HG03432 (cell line): ENCODE data around the gene IL1RL1.

Experiments
- ATAC-seq: cut with Tn5 transposase; IDR thresholded peaks from one replicate; pipeline ENCODE4 v1.9.1; 2021; ENCODE audit warnings: mild to moderate bottlenecking, moderate library complexity; ENCODE audit not compliant: unreplicated experiment

IL1RL1 gene

GRCh38 chr2:102310964-102311640 is at the start of gene IL1RL1:
IL1RL1 (plus strand) TSS chr2:102311563; CDS start chr2:102338265, 26,702 bp downstream.
- no peak for ATAC-seq

GRCh38 chr2:102262216-102263129 is 48.9 kb upstream of the IL1RL1 start:
- no peak for ATAC-seq

GRCh38 chr2:102264952-102265351 is 46.4 kb upstream of the IL1RL1 start:
- ATAC-seq = no peak

GRCh38 chr2:102266204-102266603 is 45.2 kb upstream of the IL1RL1 start:
- no peak for ATAC-seq

GRCh38 chr2:102267774-102268173 is 43.6 kb upstream of the IL1RL1 start:
- ATAC-seq = no peak

- ATAC-seq = no peak
Measured at GRCh38 chr2:102268510-102269199, 42.7 kb upstream of the IL1RL1 start.

- ATAC-seq = no peak
Measured at GRCh38 chr2:102269200-102269524, 42.2 kb upstream of the IL1RL1 start.

GRCh38 chr2:102271844-102272243 is 39.5 kb upstream of the IL1RL1 start:
- no peak for ATAC-seq

- ATAC-seq = no peak
Measured at GRCh38 chr2:102273619-102274211, 37.6 kb upstream of the IL1RL1 start.

GRCh38 chr2:102276549-102277201 is 34.7 kb upstream of the IL1RL1 start:
- no peak for ATAC-seq

- ATAC-seq = no peak
Measured at GRCh38 chr2:102277202-102277700, 34.1 kb upstream of the IL1RL1 start.

- ATAC-seq = no peak
Measured at GRCh38 chr2:102278720-102279390, 32.5 kb upstream of the IL1RL1 start.

- ATAC-seq = no peak
Measured at GRCh38 chr2:102279391-102279735, 32.0 kb upstream of the IL1RL1 start.

- no peak for ATAC-seq
Measured at GRCh38 chr2:102282678-102283091, 28.7 kb upstream of the IL1RL1 start.

GRCh38 chr2:102283996-102284395 is 27.4 kb upstream of the IL1RL1 start:
- no peak for ATAC-seq

GRCh38 chr2:102284611-102285010 is 26.8 kb upstream of the IL1RL1 start:
- ATAC-seq = no peak

GRCh38 chr2:102285368-102285767 is 26.0 kb upstream of the IL1RL1 start:
- ATAC-seq = no peak

GRCh38 chr2:102286041-102286440 is 25.3 kb upstream of the IL1RL1 start:
- no peak for ATAC-seq

- ATAC-seq = no peak
Measured at GRCh38 chr2:102289129-102289528, 22.2 kb upstream of the IL1RL1 start.

- no peak for ATAC-seq
Measured at GRCh38 chr2:102290594-102290993, 20.8 kb upstream of the IL1RL1 start.
